ENCODE measurements around the gene UBE2S.

UBE2S gene

GRCh38 chr19:55355213-55355821 is 52.3 kb downstream of the UBE2S start:
- TF ChIP-seq CTCF (IDR thresholded peaks at IDR 0.05; ENCODE audit: insufficient read depth, low read depth, low read length, missing control alignments) = no peak
- DNase-seq (ENCODE audit: low read depth) = peak; percentile 86
- no peak overlapping the region for H3K4me3 ChIP-seq (ENCODE audit: low read length)

GRCh38 chr19:55354698-55355212 is 52.8 kb downstream of the UBE2S start, which contains the start of gene COX6B2:
TSS of gene COX6B2 (minus strand) at chr19:55354719. CDS start at chr19:55354521, 198 bp downstream.
- no peak for TF ChIP-seq CTCF (IDR thresholded peaks at IDR 0.05; ENCODE audit: insufficient read depth, low read depth, low read length, missing control alignments)
- no peak for DNase-seq (ENCODE audit: low read depth)
- peak within 1 kb of the TSS; percentile 44 for H3K4me3 ChIP-seq (ENCODE audit: low read length)

GRCh38 chr19:55353803-55354697 is 53.5 kb downstream of the UBE2S start:
- no peak for TF ChIP-seq CTCF (IDR thresholded peaks at IDR 0.05; ENCODE audit: insufficient read depth, low read depth, low read length, missing control alignments)
- peak; percentile 70 for DNase-seq (ENCODE audit: low read depth)
- peak overlapping the region; percentile 44 for H3K4me3 ChIP-seq (ENCODE audit: low read length)

- no peak for TF ChIP-seq CTCF (IDR thresholded peaks at IDR 0.05; ENCODE audit: insufficient read depth, low read depth, low read length, missing control alignments)
- no peak for DNase-seq (ENCODE audit: low read depth)
- H3K4me3 ChIP-seq (ENCODE audit: low read length) = peak overlapping the region; percentile 44
These were observed 54.2 kb downstream of the UBE2S start for GRCh38 chr19:55353356-55353802.

- H3K4me3 ChIP-seq (ENCODE audit: low read length) = no peak overlapping the region
- no peak for TF ChIP-seq CTCF (IDR thresholded peaks at IDR 0.05; ENCODE audit: insufficient read depth, low read depth, low read length, missing control alignments)
- no peak for DNase-seq (ENCODE audit: low read depth)
These were observed 54.9 kb downstream of the UBE2S start for GRCh38 chr19:55352549-55353145.

GRCh38 chr19:55352040-55352439 is 55.5 kb downstream of the UBE2S start:
- TF ChIP-seq CTCF (IDR thresholded peaks at IDR 0.05; ENCODE audit: insufficient read depth, low read depth, low read length, missing control alignments) = no peak
- no peak overlapping the region for H3K4me3 ChIP-seq (ENCODE audit: low read length)
- peak; percentile 47 for DNase-seq (ENCODE audit: low read depth)
